NCI-H524 (cell line): ENCODE results near the gene TRIM9.

ENCODE experiments used
- DNase-seq, 2 experiments: peaks; one replicate each; lab custom pipeline; 2025; lab: John Stamatoyannopoulos, UW

Gene TRIM9

GRCh38 chr14:51094901-51095853 is at the start of gene TRIM9:
Gene TRIM9, minus strand, starts transcription at chr14:51095105. Its CDS starts 166 bp downstream, at chr14:51094939.
- DNase-seq = peak; percentile 100

- DNase-seq = no peak
These were observed 46.0 kb upstream of the TRIM9 start for GRCh38 chr14:51140856-51141255.

- no peak for DNase-seq
These were observed 45.4 kb upstream of the TRIM9 start for GRCh38 chr14:51140338-51140737.

GRCh38 chr14:51139121-51139681 is 44.3 kb upstream of the TRIM9 start:
- DNase-seq = peak; percentile 97 to 99

GRCh38 chr14:51138404-51139103 is 43.6 kb upstream of the TRIM9 start:
- peak in 1 of 2 experiments; percentile 40 for DNase-seq

- DNase-seq = no peak
These were observed 36.6 kb upstream of the TRIM9 start for GRCh38 chr14:51131516-51131915.

GRCh38 chr14:51129130-51129529 is 34.2 kb upstream of the TRIM9 start:
- DNase-seq = peak in 1 of 2 experiments; percentile 10

GRCh38 chr14:51124029-51124428 is 29.1 kb upstream of the TRIM9 start:
- no peak for DNase-seq

- DNase-seq = no peak
These were observed 26.2 kb upstream of the TRIM9 start for GRCh38 chr14:51121096-51121495.

- DNase-seq = no peak
These were observed 24.6 kb upstream of the TRIM9 start for GRCh38 chr14:51119411-51120051.

- no peak for DNase-seq
These were observed 24.1 kb upstream of the TRIM9 start for GRCh38 chr14:51118993-51119392.

GRCh38 chr14:51117593-51117992 is 22.7 kb upstream of the TRIM9 start:
- no peak for DNase-seq

- DNase-seq = no peak
These were observed 21.8 kb upstream of the TRIM9 start for GRCh38 chr14:51116682-51117081.

GRCh38 chr14:51109651-51110050 is 14.7 kb upstream of the TRIM9 start:
- DNase-seq = no peak

GRCh38 chr14:51107801-51108200 is 12.9 kb upstream of the TRIM9 start:
- DNase-seq = no peak

- DNase-seq = no peak
These were observed 9.6 kb upstream of the TRIM9 start for GRCh38 chr14:51104467-51104866.

GRCh38 chr14:51097287-51097686 is 2.4 kb upstream of the TRIM9 start:
- DNase-seq = no peak

- DNase-seq = no peak
These were observed 2.0 kb upstream of the TRIM9 start for GRCh38 chr14:51096870-51097269.

- DNase-seq = peak; percentile 68 to 79
These were observed 1.2 kb upstream of the TRIM9 start for GRCh38 chr14:51095854-51096823.

GRCh38 chr14:51094282-51094821 is 553 bp downstream of the TRIM9 start:
- DNase-seq = peak; percentile 49 to 71
